Measurements from ENCODE around the gene LDLRAD3.

DNA sequence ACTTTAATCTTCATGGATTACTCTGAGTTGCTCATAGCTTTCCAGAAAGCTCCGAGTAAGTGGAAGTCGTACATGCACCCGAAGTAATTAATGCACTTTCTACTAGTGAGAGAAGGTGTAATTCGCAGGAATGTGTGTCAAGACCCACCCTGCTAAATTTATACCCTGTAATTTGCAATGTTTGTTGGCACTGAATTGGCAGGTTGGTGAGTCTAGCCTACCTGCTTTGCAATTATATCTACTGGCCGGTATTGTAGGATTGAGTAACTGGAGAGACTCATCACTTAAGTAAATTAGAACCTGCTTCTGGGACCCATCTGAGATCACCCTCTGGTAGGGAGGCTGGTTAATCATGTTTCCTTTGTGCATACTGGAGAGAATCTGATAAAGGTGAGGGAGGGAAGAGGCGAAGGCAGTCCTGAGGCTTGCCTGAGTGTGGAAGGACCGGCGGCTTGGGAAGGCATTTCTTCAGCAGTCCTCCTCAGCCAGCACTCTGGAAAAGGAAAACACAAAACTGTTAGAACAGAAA is 63.3 kb downstream of the LDLRAD3 start:
- TF ChIP-seq, protein P1, sequence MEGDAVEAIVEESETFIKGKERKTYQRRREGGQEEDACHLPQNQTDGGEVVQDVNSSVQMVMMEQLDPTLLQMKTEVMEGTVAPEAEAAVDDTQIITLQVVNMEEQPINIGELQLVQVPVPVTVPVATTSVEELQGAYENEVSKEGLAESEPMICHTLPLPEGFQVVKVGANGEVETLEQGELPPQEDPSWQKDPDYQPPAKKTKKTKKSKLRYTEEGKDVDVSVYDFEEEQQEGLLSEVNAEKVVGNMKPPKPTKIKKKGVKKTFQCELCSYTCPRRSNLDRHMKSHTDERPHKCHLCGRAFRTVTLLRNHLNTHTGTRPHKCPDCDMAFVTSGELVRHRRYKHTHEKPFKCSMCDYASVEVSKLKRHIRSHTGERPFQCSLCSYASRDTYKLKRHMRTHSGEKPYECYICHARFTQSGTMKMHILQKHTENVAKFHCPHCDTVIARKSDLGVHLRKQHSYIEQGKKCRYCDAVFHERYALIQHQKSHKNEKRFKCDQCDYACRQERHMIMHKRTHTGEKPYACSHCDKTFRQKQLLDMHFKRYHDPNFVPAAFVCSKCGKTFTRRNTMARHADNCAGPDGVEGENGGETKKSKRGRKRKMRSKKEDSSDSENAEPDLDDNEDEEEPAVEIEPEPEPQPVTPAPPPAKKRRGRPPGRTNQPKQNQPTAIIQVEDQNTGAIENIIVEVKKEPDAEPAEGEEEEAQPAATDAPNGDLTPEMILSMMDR (IDR thresholded peaks at IDR 0.05), result no peak
- TF ChIP-seq TCF12 (IDR thresholded peaks at IDR 0.05) (no peak), POLR2AphosphoS5 (IDR thresholded peaks at IDR 0.05; ENCODE audit: low read depth, low read length) (no peak), SMC3 (IDR thresholded peaks at IDR 0.05; ENCODE audit: low read depth, low read length) (no peak), YY1 (IDR thresholded peaks at IDR 0.05; ENCODE audit: low read depth) (no peak), EP300 (IDR thresholded peaks at IDR 0.05; ENCODE audit: borderline replicate concordance in 1 of 2, low read depth in 1 of 2, low read length in 1 of 2) (no peak)
- TF ChIP-seq, protein P2, sequence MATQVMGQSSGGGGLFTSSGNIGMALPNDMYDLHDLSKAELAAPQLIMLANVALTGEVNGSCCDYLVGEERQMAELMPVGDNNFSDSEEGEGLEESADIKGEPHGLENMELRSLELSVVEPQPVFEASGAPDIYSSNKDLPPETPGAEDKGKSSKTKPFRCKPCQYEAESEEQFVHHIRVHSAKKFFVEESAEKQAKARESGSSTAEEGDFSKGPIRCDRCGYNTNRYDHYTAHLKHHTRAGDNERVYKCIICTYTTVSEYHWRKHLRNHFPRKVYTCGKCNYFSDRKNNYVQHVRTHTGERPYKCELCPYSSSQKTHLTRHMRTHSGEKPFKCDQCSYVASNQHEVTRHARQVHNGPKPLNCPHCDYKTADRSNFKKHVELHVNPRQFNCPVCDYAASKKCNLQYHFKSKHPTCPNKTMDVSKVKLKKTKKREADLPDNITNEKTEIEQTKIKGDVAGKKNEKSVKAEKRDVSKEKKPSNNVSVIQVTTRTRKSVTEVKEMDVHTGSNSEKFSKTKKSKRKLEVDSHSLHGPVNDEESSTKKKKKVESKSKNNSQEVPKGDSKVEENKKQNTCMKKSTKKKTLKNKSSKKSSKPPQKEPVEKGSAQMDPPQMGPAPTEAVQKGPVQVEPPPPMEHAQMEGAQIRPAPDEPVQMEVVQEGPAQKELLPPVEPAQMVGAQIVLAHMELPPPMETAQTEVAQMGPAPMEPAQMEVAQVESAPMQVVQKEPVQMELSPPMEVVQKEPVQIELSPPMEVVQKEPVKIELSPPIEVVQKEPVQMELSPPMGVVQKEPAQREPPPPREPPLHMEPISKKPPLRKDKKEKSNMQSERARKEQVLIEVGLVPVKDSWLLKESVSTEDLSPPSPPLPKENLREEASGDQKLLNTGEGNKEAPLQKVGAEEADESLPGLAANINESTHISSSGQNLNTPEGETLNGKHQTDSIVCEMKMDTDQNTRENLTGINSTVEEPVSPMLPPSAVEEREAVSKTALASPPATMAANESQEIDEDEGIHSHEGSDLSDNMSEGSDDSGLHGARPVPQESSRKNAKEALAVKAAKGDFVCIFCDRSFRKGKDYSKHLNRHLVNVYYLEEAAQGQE (IDR thresholded peaks at IDR 0.05; ENCODE audit: low read depth, low read length), result no peak

Data from SK-N-SH (cell line).